ENCODE results near the gene BCL2. TPM values are rescaled to one million over a fixed set of nuclear protein-coding genes. Genes with fewer than 3 reads are reported as not detected.

The BCL2 gene
- total and polyA plus RNA-seq, 9 of the 15 experiments (the other 6 are each of a cell fraction or from before 2014, with no cell fraction given), result 0.10 to 1.1 (median 0.65) TPM

DNA sequence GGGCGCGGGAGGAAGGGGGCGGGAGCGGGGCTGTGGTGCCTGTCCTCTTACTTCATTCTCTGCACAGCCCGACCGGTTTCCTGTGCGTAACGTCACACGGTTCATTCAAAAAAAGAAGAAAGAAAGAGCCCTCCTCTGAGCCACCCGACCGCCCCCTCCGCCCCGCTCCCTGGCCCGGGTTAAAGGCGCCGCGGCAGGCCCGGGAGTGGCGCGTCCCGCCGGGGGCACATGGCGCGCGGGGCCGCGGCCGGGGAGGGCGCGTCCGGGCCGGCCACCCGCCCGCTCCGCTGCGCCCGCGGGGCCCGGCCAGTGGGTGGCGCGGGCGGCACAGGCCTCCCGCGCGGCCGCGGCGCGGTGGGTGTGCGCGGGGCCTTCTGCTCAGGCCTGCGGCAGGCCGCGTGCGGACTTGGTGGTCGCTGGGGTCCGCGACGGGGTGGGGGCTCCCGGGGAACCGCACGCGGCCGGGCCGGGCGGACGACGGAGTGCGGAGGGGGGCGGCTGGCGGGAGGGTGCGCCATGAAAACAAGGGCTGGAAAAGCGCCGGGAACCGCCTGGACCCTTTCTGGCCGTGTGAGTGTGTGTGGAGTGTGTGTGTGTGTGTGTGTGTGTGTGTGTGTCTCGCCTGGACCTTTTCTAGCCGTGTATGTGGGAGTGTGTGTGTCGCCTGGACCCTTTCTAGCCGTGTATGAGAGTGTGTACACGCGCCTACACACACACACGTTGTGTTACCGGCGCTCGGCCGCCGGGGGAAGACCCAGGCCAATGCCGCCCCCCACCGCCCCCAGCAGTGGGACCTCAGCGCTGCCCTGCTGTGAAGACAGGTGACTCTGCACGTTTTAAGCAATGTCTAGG lies 780 bp upstream of the BCL2 start (continued):
- TF ChIP-seq, protein P1, sequence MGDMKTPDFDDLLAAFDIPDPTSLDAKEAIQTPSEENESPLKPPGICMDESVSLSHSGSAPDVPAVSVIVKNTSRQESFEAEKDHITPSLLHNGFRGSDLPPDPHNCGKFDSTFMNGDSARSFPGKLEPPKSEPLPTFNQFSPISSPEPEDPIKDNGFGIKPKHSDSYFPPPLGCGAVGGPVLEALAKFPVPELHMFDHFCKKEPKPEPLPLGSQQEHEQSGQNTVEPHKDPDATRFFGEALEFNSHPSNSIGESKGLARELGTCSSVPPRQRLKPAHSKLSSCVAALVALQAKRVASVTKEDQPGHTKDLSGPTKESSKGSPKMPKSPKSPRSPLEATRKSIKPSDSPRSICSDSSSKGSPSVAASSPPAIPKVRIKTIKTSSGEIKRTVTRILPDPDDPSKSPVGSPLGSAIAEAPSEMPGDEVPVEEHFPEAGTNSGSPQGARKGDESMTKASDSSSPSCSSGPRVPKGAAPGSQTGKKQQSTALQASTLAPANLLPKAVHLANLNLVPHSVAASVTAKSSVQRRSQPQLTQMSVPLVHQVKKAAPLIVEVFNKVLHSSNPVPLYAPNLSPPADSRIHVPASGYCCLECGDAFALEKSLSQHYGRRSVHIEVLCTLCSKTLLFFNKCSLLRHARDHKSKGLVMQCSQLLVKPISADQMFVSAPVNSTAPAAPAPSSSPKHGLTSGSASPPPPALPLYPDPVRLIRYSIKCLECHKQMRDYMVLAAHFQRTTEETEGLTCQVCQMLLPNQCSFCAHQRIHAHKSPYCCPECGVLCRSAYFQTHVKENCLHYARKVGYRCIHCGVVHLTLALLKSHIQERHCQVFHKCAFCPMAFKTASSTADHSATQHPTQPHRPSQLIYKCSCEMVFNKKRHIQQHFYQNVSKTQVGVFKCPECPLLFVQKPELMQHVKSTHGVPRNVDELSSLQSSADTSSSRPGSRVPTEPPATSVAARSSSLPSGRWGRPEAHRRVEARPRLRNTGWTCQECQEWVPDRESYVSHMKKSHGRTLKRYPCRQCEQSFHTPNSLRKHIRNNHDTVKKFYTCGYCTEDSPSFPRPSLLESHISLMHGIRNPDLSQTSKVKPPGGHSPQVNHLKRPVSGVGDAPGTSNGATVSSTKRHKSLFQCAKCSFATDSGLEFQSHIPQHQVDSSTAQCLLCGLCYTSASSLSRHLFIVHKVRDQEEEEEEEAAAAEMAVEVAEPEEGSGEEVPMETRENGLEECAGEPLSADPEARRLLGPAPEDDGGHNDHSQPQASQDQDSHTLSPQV (IDR thresholded peaks at IDR 0.05), result 0 out of 2 replicates have a peak, but pooled peaks have one; percentile 42
- TF ChIP-seq MBD2 (IDR thresholded peaks at IDR 0.05; ENCODE audit: borderline replicate concordance, low read depth) (no peak), EP400 (IDR thresholded peaks at IDR 0.05) (peak; percentile 44; the same call in 1 of the 2 replicates), NFIX (CRISPR knock-in tag; IDR thresholded peaks at IDR 0.05; ENCODE audit: low read depth) (no peak), PHB (CRISPR knock-in tag; IDR thresholded peaks at IDR 0.05) (no peak), MCM5 (IDR thresholded peaks at IDR 0.05; ENCODE audit: low read depth) (no peak), HLTF (IDR thresholded peaks at IDR 0.05) (no peak), HMG20A (CRISPR knock-in tag; conservative IDR thresholded peaks at IDR 0.05) (no peak), ZNF124 (CRISPR knock-in tag; IDR thresholded peaks at IDR 0.05) (no peak), RHOXF2B (CRISPR knock-in tag; conservative IDR thresholded peaks at IDR 0.05) (no peak), CBX5 (IDR thresholded peaks at IDR 0.05; ENCODE audit: borderline replicate concordance, low read depth) (no peak), ZNF121 (CRISPR knock-in tag; conservative IDR thresholded peaks at IDR 0.05) (no peak)
- TF ChIP-seq, protein P2, sequence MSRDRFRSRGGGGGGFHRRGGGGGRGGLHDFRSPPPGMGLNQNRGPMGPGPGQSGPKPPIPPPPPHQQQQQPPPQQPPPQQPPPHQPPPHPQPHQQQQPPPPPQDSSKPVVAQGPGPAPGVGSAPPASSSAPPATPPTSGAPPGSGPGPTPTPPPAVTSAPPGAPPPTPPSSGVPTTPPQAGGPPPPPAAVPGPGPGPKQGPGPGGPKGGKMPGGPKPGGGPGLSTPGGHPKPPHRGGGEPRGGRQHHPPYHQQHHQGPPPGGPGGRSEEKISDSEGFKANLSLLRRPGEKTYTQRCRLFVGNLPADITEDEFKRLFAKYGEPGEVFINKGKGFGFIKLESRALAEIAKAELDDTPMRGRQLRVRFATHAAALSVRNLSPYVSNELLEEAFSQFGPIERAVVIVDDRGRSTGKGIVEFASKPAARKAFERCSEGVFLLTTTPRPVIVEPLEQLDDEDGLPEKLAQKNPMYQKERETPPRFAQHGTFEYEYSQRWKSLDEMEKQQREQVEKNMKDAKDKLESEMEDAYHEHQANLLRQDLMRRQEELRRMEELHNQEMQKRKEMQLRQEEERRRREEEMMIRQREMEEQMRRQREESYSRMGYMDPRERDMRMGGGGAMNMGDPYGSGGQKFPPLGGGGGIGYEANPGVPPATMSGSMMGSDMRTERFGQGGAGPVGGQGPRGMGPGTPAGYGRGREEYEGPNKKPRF (IDR thresholded peaks at IDR 0.05; ENCODE audit: low read depth, low read length), result no peak
- TF ChIP-seq, protein P3, sequence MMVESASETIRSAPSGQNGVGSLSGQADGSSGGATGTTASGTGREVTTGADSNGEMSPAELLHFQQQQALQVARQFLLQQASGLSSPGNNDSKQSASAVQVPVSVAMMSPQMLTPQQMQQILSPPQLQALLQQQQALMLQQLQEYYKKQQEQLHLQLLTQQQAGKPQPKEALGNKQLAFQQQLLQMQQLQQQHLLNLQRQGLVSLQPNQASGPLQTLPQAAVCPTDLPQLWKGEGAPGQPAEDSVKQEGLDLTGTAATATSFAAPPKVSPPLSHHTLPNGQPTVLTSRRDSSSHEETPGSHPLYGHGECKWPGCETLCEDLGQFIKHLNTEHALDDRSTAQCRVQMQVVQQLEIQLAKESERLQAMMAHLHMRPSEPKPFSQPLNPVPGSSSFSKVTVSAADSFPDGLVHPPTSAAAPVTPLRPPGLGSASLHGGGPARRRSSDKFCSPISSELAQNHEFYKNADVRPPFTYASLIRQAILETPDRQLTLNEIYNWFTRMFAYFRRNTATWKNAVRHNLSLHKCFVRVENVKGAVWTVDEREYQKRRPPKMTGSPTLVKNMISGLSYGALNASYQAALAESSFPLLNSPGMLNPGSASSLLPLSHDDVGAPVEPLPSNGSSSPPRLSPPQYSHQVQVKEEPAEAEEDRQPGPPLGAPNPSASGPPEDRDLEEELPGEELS (CRISPR knock-in tag; IDR thresholded peaks at IDR 0.05; ENCODE audit: borderline replicate concordance), result no peak
- TF ChIP-seq, protein P4, sequence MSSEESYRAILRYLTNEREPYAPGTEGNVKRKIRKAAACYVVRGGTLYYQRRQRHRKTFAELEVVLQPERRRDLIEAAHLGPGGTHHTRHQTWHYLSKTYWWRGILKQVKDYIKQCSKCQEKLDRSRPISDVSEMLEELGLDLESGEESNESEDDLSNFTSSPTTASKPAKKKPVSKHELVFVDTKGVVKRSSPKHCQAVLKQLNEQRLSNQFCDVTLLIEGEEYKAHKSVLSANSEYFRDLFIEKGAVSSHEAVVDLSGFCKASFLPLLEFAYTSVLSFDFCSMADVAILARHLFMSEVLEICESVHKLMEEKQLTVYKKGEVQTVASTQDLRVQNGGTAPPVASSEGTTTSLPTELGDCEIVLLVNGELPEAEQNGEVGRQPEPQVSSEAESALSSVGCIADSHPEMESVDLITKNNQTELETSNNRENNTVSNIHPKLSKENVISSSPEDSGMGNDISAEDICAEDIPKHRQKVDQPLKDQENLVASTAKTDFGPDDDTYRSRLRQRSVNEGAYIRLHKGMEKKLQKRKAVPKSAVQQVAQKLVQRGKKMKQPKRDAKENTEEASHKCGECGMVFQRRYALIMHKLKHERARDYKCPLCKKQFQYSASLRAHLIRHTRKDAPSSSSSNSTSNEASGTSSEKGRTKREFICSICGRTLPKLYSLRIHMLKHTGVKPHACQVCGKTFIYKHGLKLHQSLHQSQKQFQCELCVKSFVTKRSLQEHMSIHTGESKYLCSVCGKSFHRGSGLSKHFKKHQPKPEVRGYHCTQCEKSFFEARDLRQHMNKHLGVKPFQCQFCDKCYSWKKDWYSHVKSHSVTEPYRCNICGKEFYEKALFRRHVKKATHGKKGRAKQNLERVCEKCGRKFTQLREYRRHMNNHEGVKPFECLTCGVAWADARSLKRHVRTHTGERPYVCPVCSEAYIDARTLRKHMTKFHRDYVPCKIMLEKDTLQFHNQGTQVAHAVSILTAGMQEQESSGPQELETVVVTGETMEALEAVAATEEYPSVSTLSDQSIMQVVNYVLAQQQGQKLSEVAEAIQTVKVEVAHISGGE (CRISPR knock-in tag; IDR thresholded peaks at IDR 0.05), result no peak

Data from K562 (cell line).